PC-9 (cell line): ENCODE results near the gene STOX1.

Source experiments
- EZH2 ChIP-seq: fragments of 200-600 bp; sonication (generic); IDR thresholded peaks from 2 replicates; pipeline ENCODE4 v1.8.0; 2017; ENCODE audit warnings: antibody characterized with exemption, low read depth
- TF ChIP-seq, protein P1 (sequence below): fragments of 200-600 bp; sonication (generic); conservative IDR thresholded peaks from 2 replicates; pipeline ENCODE4 v1.6.1; 2017; ENCODE audit warnings: mixed run types, antibody characterized with exemption, mild to moderate bottlenecking, moderate library complexity

- TF ChIP-seq, protein P1, sequence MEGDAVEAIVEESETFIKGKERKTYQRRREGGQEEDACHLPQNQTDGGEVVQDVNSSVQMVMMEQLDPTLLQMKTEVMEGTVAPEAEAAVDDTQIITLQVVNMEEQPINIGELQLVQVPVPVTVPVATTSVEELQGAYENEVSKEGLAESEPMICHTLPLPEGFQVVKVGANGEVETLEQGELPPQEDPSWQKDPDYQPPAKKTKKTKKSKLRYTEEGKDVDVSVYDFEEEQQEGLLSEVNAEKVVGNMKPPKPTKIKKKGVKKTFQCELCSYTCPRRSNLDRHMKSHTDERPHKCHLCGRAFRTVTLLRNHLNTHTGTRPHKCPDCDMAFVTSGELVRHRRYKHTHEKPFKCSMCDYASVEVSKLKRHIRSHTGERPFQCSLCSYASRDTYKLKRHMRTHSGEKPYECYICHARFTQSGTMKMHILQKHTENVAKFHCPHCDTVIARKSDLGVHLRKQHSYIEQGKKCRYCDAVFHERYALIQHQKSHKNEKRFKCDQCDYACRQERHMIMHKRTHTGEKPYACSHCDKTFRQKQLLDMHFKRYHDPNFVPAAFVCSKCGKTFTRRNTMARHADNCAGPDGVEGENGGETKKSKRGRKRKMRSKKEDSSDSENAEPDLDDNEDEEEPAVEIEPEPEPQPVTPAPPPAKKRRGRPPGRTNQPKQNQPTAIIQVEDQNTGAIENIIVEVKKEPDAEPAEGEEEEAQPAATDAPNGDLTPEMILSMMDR, result no peak
- TF ChIP-seq EZH2, result no peak
These were observed 71.9 kb downstream of the STOX1 start for GRCh38 chr10:68899186-68899745.
